Mammary epithelial cell (primary cell): Measurements from ENCODE around the gene COPRS.

Experiments
- EZH2 ChIP-seq: IDR thresholded peaks from 2 replicates; pipeline ENCODE4 v1.6.1; 2012; ENCODE audit warnings: low read length, inconsistent platforms, borderline replicate concordance
- TF ChIP-seq, protein P1 (sequence below), 2 donors: IDR thresholded peaks in 1 of 2; conservative IDR thresholded peaks in 1 of 2; 2 replicates each; pipeline ENCODE4 v1.5.1; 2011 to 2012; ENCODE audit warnings: inconsistent platforms in 2 of 2, low read length in 2 of 2, mild to moderate bottlenecking in 2 of 2, control low read depth in 1 of 2, low read depth in 1 of 2; ENCODE audit not compliant: insufficient read depth in 1 of 2; ENCODE audit errors: extremely low read depth in 1 of 2

DNA sequence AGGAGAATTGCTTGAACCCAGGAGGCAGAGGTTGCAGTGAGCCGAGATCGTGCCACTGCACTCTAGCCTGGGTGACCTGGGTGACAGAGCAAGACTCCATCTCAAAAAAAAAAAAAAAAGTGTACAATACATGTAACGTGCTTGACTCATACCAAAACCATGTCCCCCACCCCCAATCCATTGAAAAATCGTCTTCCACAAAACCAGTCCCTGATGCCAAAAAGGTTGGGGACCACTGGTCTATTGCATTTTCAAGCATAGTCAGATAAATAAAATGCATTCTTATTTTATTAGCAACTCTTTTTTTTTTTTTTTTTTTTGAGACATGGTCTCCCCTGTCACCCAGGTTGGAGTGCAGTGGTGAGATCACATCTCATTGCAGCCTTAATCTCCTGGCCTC is 52.1 kb downstream of the COPRS start:
- TF ChIP-seq, protein P1, sequence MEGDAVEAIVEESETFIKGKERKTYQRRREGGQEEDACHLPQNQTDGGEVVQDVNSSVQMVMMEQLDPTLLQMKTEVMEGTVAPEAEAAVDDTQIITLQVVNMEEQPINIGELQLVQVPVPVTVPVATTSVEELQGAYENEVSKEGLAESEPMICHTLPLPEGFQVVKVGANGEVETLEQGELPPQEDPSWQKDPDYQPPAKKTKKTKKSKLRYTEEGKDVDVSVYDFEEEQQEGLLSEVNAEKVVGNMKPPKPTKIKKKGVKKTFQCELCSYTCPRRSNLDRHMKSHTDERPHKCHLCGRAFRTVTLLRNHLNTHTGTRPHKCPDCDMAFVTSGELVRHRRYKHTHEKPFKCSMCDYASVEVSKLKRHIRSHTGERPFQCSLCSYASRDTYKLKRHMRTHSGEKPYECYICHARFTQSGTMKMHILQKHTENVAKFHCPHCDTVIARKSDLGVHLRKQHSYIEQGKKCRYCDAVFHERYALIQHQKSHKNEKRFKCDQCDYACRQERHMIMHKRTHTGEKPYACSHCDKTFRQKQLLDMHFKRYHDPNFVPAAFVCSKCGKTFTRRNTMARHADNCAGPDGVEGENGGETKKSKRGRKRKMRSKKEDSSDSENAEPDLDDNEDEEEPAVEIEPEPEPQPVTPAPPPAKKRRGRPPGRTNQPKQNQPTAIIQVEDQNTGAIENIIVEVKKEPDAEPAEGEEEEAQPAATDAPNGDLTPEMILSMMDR (conservative IDR thresholded peaks at IDR 0.05 in 1 of 2, IDR thresholded peaks at IDR 0.05 in 1 of 2; ENCODE audit: extremely low read depth in 1 of 2, insufficient read depth in 1 of 2, low read depth in 1 of 2, low read length in 2 of 2): no peak
- TF ChIP-seq EZH2: no peak
